Hepatocyte (in vitro differentiated cells): ENCODE results near the gene SMARCD3. TPM values are rescaled to one million over a fixed set of nuclear protein-coding genes. Genes with fewer than 3 reads are reported as not detected.

Experiments used
- DNase-seq: peaks from one replicate; pipeline ENCODE4 v3.0.0-alpha.2; 2016; ENCODE audit warnings: low spot score
- H2AFZ ChIP-seq: fragments of 200-600 bp; sonication (generic); 2 replicates; pipeline ENCODE4 v1.6.0; 2016; ENCODE audit warnings: antibody characterized with exemption, mild to moderate bottlenecking
- H3K27ac ChIP-seq: fragments of 200-600 bp; sonication (generic); 2 replicates; pipeline ENCODE4 v1.5.1; 2016; ENCODE audit warnings: mild to moderate bottlenecking
- H3K27me3 ChIP-seq: fragments of 200-600 bp; sonication (generic); 2 replicates; pipeline ENCODE4 v1.6.1; 2016
- H3K36me3 ChIP-seq: fragments of 200-600 bp; sonication (generic); replicated peaks from 2 replicates; pipeline ENCODE4 v1.5.1; 2016; ENCODE audit warnings: low read depth; ENCODE audit not compliant: insufficient read depth
- H3K4me1 ChIP-seq: fragments of 200-600 bp; sonication (generic); 2 replicates; pipeline ENCODE4 v1.5.1; 2016; ENCODE audit warnings: mild to moderate bottlenecking, moderate library complexity; ENCODE audit not compliant: insufficient read depth
- H3K4me2 ChIP-seq: fragments of 200-600 bp; sonication (generic); 2 replicates; pipeline ENCODE4 v1.6.0; 2016
- H3K4me3 ChIP-seq: fragments of 200-600 bp; sonication (generic); 2 replicates; pipeline ENCODE4 v1.5.1; 2016; ENCODE audit warnings: mild to moderate bottlenecking
- H3K79me2 ChIP-seq: fragments of 200-600 bp; sonication (generic); 2 replicates; pipeline ENCODE4 v1.6.0; 2017; ENCODE audit warnings: mild to moderate bottlenecking
- H3K9me2 ChIP-seq: fragments of 200-600 bp; sonication (generic); replicated peaks from 2 replicates; pipeline ENCODE4 v1.6.0; 2017; ENCODE audit warnings: mild to moderate bottlenecking; ENCODE audit not compliant: insufficient read depth
- H3K9me3 ChIP-seq: fragments of 200-600 bp; sonication (generic); 2 replicates; pipeline ENCODE4 v1.5.1; 2016; ENCODE audit warnings: low read depth, mild to moderate bottlenecking
- H4K20me1 ChIP-seq: fragments of 200-600 bp; sonication (generic); 2 replicates; pipeline ENCODE4 v1.6.0; 2016; ENCODE audit warnings: mild to moderate bottlenecking; ENCODE audit not compliant: insufficient read depth, poor library complexity, severe bottlenecking
- EZH2 ChIP-seq: fragments of 200-600 bp; sonication (generic); IDR thresholded peaks from 2 replicates; pipeline ENCODE4 v1.6.1; 2016; ENCODE audit warnings: antibody characterized with exemption, mild to moderate bottlenecking, borderline replicate concordance
- EZH2phosphoT487 ChIP-seq: fragments of 200-600 bp; sonication (generic); IDR thresholded peaks from one replicate; pipeline ENCODE4 v1.6.1; 2018; ENCODE audit warnings: antibody characterized with exemption, mild to moderate bottlenecking, low read depth, moderate library complexity; ENCODE audit not compliant: unreplicated experiment, severe bottlenecking
- WGBS: methylation state at CpG from one replicate; pipeline ENCODE4 v1.1.6; 2016; ENCODE audit warnings: low lambda C conversion rate; ENCODE audit errors: missing lambda C conversion rate; 5-methylcytosine and 5-hydroxymethylcytosine counted together
- polyA plus RNA-seq: library from polyadenylated mRNA; unstranded; fragments of >200 nt; fragmentation: Nextera tagmentation; extraction: Ambion mirVana; gene quantifications from 2 replicates; pipeline ENCODE4 v1.2.1, GENCODE V29; 2016
- total RNA-seq: library from RNA; depleted of rRNA; stranded (reverse); fragments of >200 nt; gene quantifications from 2 replicates; pipeline ENCODE4 v1.2.3, GENCODE V29; 2014
- TF ChIP-seq, protein P1 (sequence below): fragments of 200-600 bp; sonication (generic); IDR thresholded peaks from 2 replicates; pipeline ENCODE4 v1.5.1; 2016; ENCODE audit warnings: antibody characterized with exemption, mild to moderate bottlenecking; ENCODE audit not compliant: poor library complexity

Gene SMARCD3
- total and polyA plus RNA-seq, 2 experiments from 2014 or later = 42.4 to 73.1 TPM

DNA sequence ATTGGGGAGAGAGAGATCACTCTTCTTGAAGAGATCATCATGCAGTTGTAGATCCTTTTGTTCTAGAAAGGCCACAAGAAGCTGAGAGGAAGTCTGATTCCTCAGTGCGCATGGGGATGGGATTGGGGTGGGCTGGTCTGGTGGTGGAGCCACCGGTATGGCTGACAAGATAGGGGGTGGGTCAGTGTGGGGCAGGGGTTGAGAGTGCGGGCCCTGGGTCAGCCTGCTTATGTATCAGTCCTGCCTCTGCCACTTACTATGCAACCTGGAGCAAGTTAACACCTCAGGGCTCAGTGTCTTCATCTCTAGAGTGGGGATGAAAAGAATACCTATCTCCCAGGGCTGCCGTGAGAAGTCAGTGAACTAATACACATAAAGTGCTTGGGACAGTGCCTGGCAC, 8.0 kb downstream of the SMARCD3 start:
- Histone ChIP-seq H2AFZ (no peak overlapping the region), H3K36me3 (no peaks in the 10 kb centered on the region), H3K27ac (no peak overlapping the region), H3K4me2 (no peak overlapping the region), H3K79me2 (peaks cover 26% of the 10 kb centered on the region), H3K9me2 (no peaks in the 10 kb centered on the region), H3K4me3 (no peak overlapping the region), H3K9me3 (no peaks in the 10 kb centered on the region), H3K4me1 (peaks cover 10% of the 10 kb centered on the region), H4K20me1 (peaks cover 25% of the 10 kb centered on the region), H3K27me3 (no peaks in the 10 kb centered on the region)
- WGBS = 89% methylated on average over 4 of the region's 4 CpGs
- TF ChIP-seq, protein P1, sequence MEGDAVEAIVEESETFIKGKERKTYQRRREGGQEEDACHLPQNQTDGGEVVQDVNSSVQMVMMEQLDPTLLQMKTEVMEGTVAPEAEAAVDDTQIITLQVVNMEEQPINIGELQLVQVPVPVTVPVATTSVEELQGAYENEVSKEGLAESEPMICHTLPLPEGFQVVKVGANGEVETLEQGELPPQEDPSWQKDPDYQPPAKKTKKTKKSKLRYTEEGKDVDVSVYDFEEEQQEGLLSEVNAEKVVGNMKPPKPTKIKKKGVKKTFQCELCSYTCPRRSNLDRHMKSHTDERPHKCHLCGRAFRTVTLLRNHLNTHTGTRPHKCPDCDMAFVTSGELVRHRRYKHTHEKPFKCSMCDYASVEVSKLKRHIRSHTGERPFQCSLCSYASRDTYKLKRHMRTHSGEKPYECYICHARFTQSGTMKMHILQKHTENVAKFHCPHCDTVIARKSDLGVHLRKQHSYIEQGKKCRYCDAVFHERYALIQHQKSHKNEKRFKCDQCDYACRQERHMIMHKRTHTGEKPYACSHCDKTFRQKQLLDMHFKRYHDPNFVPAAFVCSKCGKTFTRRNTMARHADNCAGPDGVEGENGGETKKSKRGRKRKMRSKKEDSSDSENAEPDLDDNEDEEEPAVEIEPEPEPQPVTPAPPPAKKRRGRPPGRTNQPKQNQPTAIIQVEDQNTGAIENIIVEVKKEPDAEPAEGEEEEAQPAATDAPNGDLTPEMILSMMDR = no peak
- TF ChIP-seq EZH2 (no peak), EZH2phosphoT487 (no peak)
- no peak for DNase-seq

DNA sequence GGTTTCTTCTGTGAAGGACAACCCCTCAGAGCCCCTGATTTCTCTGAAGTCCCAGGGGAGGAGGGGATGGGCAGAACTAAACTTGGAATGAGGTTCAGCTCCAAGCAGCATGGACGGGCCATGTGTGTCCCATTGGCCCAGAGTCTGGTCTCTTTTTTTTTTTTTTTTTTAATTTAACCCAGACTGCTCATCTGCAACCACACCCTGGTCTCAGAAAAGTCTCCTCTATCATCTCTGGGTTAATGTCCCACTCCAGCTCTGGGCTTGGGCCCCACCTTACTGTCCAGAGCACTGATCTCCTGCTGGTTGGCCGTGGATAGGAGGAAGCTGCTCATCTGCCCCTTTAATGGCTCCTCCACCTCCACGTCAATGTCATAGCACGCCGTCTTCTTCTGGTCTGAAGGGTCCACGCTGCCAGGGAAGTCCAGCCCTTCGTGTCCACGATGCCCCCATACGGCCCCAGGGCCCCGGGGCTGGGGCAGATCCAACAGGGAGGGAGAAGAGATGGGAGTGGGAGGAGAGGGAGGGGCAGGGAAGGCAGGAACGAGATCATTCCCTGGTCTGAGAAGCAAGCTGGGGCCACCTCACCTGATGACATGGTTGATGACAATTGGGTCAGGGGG, 8.5 kb downstream of the SMARCD3 start:
- Histone ChIP-seq H3K36me3 (no peaks in the 10 kb centered on the region), H3K4me3 (no peak overlapping the region), H4K20me1 (peaks cover 22% of the 10 kb centered on the region), H3K4me1 (peaks cover 6% of the 10 kb centered on the region), H3K79me2 (peaks cover 28% of the 10 kb centered on the region), H3K27me3 (no peaks in the 10 kb centered on the region), H3K9me3 (no peaks in the 10 kb centered on the region), H3K27ac (no peak overlapping the region), H2AFZ (no peak overlapping the region), H3K4me2 (no peak overlapping the region), H3K9me2 (no peaks in the 10 kb centered on the region)
- no peak for DNase-seq
- 82% methylated on average over 11 of the region's 11 CpGs for WGBS
- TF ChIP-seq, protein P1 = no peak
- no peak for TF ChIP-seq EZH2phosphoT487
- TF ChIP-seq EZH2 = no peak

DNA sequence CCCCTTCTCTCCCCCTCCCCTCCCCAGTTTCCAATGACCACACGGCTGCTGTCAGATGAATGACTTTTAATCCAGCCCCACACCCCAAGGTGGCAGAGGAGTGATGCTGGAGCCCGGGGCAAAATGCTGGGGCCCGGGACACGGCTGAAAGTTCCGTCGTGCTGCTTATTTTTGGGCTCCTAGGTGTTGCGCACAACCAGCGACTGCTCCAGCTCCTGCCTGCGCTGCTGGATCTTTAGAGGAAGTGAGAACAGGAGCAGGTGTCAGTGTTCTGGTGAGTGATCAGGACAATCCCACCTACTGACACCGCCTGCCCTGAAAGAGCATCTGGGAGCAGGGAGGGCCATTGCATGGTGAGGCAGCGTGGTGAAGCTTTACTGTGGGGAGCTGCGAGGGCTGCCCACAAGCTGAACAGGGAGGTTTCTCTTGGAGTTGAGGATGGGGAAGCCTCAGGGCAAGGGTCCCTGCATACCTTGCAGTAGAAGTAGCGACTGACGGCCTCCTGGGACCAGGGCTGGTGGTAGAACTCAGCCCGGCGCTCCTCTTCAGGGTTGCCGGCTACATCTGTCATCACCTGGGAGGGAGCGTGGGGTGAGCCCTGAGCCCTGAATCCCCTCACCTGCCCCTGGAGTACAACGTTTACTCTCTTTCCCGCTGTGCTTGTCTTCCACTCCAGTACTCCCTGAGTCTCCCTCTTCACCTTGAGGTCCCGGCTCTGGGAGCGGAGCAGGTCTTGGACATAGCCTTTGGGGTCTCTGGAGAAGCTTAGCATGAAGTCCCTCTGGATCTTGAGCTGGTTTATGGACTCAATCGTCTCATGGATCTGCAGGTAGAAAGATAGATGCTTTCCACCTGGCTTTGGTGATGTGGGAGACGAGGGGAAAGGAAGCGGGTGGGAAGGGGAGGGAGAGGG, 9.3 kb downstream of the SMARCD3 start:
- H3K4me2 ChIP-seq = no peak overlapping the region
- H3K9me2 ChIP-seq = no peaks in the 10 kb centered on the region
- no peaks in the 10 kb centered on the region for H3K4me1 ChIP-seq
- no peaks in the 10 kb centered on the region for H3K36me3 ChIP-seq
- no peaks in the 10 kb centered on the region for H3K27me3 ChIP-seq
- H4K20me1 ChIP-seq = peaks cover 26% of the 10 kb centered on the region
- TF ChIP-seq EZH2 = no peak
- TF ChIP-seq EZH2phosphoT487 = no peak
- TF ChIP-seq, protein P1 = no peak
- peaks cover 31% of the 10 kb centered on the region for H3K79me2 ChIP-seq
- no peak overlapping the region for H3K4me3 ChIP-seq
- no peaks in the 10 kb centered on the region for H3K9me3 ChIP-seq
- H3K27ac ChIP-seq = no peak overlapping the region
- no peak for DNase-seq
- no peak overlapping the region for H2AFZ ChIP-seq
- 94% methylated on average over 25 of the region's 25 CpGs for WGBS
